Osteoblast (primary cell): ENCODE data around the gene KAT2A. TPM values are rescaled to one million over a fixed set of nuclear protein-coding genes. Genes with fewer than 3 reads are reported as not detected.

Experiments
- DNase-seq: peaks from one replicate; pipeline ENCODE4 v3.0.0; 2011; ENCODE audit warnings: low spot score, mixed read lengths; ENCODE audit not compliant: insufficient read length; ENCODE audit errors: missing footprints
- H2AFZ ChIP-seq: 2 replicates; pipeline ENCODE4 v1.6.0; 2011; ENCODE audit warnings: mild to moderate bottlenecking, low read length
- H3K27ac ChIP-seq: 2 replicates; pipeline ENCODE4 v1.5.1; 2011; ENCODE audit warnings: mild to moderate bottlenecking, low read depth, low read length, moderate library complexity
- H3K27me3 ChIP-seq: 2 replicates; pipeline ENCODE4 v1.6.0; 2012; ENCODE audit warnings: mild to moderate bottlenecking, control low read depth, inconsistent platforms, low read length, moderate library complexity; ENCODE audit not compliant: insufficient read depth
- H3K36me3 ChIP-seq: 2 replicates; pipeline ENCODE4 v1.5.1; 2011; ENCODE audit warnings: mild to moderate bottlenecking, low read length, control low read depth, moderate library complexity; ENCODE audit not compliant: insufficient read depth
- H3K4me1 ChIP-seq: 2 replicates; pipeline ENCODE4 v1.5.1; 2011; ENCODE audit warnings: mild to moderate bottlenecking, low read length, control low read depth, moderate library complexity; ENCODE audit not compliant: insufficient read depth
- H3K4me2 ChIP-seq: 2 replicates; pipeline ENCODE4 v1.6.0; 2011; ENCODE audit warnings: mild to moderate bottlenecking, low read length; ENCODE audit not compliant: insufficient read depth
- H3K4me3 ChIP-seq: fragments of 200-600 bp; sonication (generic); 3 replicates; pipeline ENCODE4 v1.5.1; 2012; ENCODE audit warnings: mild to moderate bottlenecking, low read length, inconsistent platforms; ENCODE audit not compliant: insufficient read depth
- H3K79me2 ChIP-seq: 2 replicates; pipeline ENCODE4 v1.6.0; 2012; ENCODE audit warnings: mild to moderate bottlenecking, low read length, control low read depth, inconsistent platforms; ENCODE audit not compliant: insufficient read depth
- H3K9me3 ChIP-seq: 2 replicates; pipeline ENCODE4 v1.5.1; 2011; ENCODE audit warnings: low read depth, low read length, control low read depth
- H4K20me1 ChIP-seq: 2 replicates; pipeline ENCODE4 v1.6.0; 2012; ENCODE audit warnings: mild to moderate bottlenecking, low read length, control low read depth; ENCODE audit not compliant: insufficient read depth
- total RNA-seq: library from RNA; depleted of rRNA; stranded (reverse); fragments of >200 nt; gene quantifications from 2 replicates; pipeline ENCODE4 v1.2.3, GENCODE V29; 2012
- TF ChIP-seq, protein P1 (sequence below): IDR thresholded peaks from 2 replicates; pipeline ENCODE4 v1.5.1; 2011; ENCODE audit warnings: mild to moderate bottlenecking, low read depth, low read length, moderate library complexity; ENCODE audit errors: extremely low read depth

The KAT2A gene
- total RNA-seq, 1 donor: 9.0 TPM

- peaks cover 53% of the 10 kb centered on the region for H3K27me3 ChIP-seq
- no peaks in the 10 kb centered on the region for H3K79me2 ChIP-seq
- H3K27ac ChIP-seq: no peak overlapping the region
- no peaks in the 10 kb centered on the region for H3K4me1 ChIP-seq
- TF ChIP-seq, protein P1, sequence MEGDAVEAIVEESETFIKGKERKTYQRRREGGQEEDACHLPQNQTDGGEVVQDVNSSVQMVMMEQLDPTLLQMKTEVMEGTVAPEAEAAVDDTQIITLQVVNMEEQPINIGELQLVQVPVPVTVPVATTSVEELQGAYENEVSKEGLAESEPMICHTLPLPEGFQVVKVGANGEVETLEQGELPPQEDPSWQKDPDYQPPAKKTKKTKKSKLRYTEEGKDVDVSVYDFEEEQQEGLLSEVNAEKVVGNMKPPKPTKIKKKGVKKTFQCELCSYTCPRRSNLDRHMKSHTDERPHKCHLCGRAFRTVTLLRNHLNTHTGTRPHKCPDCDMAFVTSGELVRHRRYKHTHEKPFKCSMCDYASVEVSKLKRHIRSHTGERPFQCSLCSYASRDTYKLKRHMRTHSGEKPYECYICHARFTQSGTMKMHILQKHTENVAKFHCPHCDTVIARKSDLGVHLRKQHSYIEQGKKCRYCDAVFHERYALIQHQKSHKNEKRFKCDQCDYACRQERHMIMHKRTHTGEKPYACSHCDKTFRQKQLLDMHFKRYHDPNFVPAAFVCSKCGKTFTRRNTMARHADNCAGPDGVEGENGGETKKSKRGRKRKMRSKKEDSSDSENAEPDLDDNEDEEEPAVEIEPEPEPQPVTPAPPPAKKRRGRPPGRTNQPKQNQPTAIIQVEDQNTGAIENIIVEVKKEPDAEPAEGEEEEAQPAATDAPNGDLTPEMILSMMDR: no peak
- H3K9me3 ChIP-seq: no peaks in the 10 kb centered on the region
- no peak overlapping the region for H3K4me3 ChIP-seq
- no peak overlapping the region for H2AFZ ChIP-seq
- no peak for DNase-seq
- H3K36me3 ChIP-seq: no peaks in the 10 kb centered on the region
- H3K4me2 ChIP-seq: no peak overlapping the region
- no peaks in the 10 kb centered on the region for H4K20me1 ChIP-seq
Observed at GRCh38 chr17:42092939-42093338, 28.2 kb downstream of the KAT2A start.

- no peak overlapping the region for H3K4me3 ChIP-seq
- H2AFZ ChIP-seq: no peak overlapping the region
- H3K9me3 ChIP-seq: no peaks in the 10 kb centered on the region
- TF ChIP-seq, protein P1: no peak
- no peaks in the 10 kb centered on the region for H3K36me3 ChIP-seq
- peaks cover 42% of the 10 kb centered on the region for H3K27me3 ChIP-seq
- H3K4me1 ChIP-seq: no peaks in the 10 kb centered on the region
- H4K20me1 ChIP-seq: no peaks in the 10 kb centered on the region
- peak; percentile 58 for DNase-seq
- H3K27ac ChIP-seq: no peak overlapping the region
- no peaks in the 10 kb centered on the region for H3K79me2 ChIP-seq
- no peak overlapping the region for H3K4me2 ChIP-seq
Observed at GRCh38 chr17:42090964-42091790, 30.0 kb downstream of the KAT2A start.

GRCh38 chr17:42088736-42089135 lies 32.4 kb downstream of the KAT2A start:
- Histone ChIP-seq H3K4me2 (no peak overlapping the region), H3K9me3 (no peaks in the 10 kb centered on the region), H3K27ac (no peak overlapping the region), H4K20me1 (no peaks in the 10 kb centered on the region), H3K27me3 (peaks cover 41% of the 10 kb centered on the region), H3K4me1 (no peaks in the 10 kb centered on the region), H2AFZ (no peak overlapping the region), H3K4me3 (no peak overlapping the region), H3K79me2 (no peaks in the 10 kb centered on the region), H3K36me3 (no peaks in the 10 kb centered on the region)
- TF ChIP-seq, protein P1: no peak
- DNase-seq: peak; percentile 39
